ENCODE results near the gene GAB1. TPM values are rescaled to one million over a fixed set of nuclear protein-coding genes. Genes with fewer than 3 reads are reported as not detected.

Gene GAB1
- total RNA-seq, 1 donor from 2014 or later = 7.3 TPM

DNA sequence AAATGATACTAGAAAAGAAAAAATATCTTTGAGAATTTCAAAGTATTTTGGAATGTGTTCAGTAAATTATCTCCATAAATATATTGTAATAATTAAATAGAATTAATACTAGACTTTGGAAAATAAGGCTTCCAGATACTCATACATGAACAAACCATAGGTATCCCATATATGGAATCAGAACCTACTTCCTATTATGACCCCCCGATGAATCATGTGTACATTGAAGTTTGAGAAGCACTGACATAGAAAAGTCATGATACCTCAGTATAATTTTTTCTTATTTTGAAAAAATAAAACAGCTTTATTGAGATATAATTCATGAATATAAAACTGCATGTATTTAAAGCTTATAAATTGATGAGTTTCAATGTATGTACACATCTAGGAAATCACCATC, 149.6 kb downstream of the GAB1 start:
- no peak for DNase-seq (ENCODE audit: low read depth, low spot score)

DNA sequence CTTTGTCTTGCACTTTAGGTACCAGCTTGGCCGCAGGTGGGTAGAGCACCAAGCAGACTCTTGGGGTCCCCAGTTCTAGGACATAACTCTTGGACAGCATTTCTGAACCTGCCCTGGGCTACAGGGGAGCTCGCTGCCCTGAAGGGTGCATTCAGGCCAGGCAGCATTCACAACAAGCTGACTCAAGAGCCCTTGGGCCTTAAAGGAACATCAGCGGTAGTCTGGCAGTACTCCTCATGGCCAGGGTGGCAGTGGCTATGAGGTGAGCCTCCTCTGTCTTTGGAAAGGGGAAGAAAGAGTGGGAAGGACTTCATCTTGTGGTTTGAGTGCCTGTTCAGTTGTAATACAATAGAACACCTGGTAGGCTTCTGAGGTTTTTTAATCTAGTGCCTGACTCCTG, 152.0 kb downstream of the GAB1 start:
- DNase-seq (ENCODE audit: low read depth, low spot score) = no peak

DNA sequence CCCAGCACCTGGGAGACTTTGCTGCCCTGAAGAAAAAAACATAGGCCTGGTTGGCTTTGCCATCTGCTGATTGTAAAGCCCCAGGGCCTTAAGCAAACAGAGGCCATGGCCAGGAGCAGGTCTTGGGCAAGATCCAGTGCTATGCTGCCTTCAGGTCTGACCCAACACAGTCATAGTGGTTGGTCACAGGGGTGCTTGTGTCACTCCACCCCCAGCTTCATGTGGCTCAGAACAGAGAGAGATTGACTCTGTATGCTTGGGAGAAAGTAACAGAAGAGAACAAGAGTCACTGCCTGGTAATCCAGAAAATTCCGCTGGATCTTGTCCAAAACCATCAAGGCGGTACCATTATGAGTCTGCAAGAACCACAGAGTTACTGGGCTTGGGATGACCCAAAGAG, 152.4 kb downstream of the GAB1 start:
- DNase-seq (ENCODE audit: low read depth, low spot score) = no peak

DNA sequence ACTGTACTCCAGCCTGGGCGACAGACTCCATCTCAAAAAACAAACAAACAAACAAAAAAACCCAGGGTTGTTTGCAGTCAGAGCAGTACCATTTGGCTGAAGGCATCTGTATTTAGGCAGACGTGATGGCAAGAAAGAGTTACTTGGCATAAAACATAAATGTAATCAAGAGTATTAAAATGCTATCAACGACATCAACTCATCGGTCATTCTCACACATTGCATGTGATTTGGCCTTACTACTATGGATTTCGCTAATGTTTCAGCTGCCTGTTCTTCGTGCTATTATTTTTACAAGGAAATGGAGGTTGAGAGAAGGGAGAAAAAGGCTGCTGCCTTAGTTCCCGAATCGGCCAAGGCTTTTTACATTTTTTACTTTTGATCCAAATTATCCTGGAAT, 161.3 kb downstream of the GAB1 start:
- DNase-seq (ENCODE audit: low read depth, low spot score) = no peak

DNA sequence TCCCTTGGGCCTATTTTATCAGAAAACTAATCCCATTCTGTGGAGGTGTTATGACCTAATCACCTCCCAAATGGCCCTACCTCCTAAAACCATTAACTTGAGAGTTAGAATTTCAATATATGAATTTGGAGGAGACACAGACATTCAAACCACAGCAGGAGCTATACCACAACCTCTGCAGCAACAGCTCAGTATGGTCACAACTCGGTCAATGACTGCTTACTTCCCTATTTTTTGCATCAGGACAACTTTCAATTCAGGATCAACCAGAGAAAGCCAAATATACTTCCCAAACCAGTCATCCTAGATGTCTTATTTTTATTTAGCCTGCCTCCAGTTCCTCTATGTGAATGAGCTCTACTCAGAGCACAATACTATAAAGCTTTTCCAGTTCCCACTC, 165.6 kb downstream of the GAB1 start:
- DNase-seq (ENCODE audit: low read depth, low spot score) = no peak

DNA sequence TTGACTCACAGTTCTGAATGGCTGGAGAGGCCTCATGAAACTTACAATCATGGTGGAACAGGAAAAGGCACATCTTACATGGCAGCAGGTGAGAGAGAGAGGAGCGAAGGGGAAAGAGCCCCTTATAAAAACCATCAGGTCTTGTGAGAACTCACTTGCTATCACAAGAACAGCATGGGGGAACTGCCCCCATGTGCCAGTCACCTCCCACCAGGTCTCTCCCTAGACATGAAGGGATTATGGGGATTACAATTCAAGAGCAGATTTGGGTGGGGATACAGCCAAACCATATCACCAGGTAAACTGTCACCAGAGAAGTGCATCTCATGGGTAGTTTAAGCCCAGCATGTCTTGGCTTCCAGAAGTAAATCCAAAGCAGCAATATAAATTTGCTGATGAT, 169.4 kb downstream of the GAB1 start:
- no peak for DNase-seq (ENCODE audit: low read depth, low spot score)

DNA sequence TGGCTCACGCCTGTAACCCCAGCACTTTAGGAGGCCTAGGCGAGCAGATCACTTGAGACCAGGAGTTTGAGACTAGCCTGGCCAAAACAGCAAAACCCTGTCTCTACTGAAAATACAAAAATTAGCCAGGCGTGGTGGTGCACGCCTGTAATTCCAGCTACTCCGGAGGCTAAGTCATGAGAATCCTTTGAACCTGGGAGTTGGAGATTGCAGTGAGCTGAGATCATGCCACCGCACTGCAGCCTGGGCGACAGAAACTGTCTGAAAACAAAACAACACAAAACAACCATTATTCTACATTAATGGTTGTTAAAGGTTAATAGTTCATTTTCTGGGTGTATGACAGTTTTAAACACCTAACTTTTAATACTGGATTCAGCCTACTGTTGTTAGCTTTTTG, 175.2 kb downstream of the GAB1 start:
- DNase-seq (ENCODE audit: low read depth, low spot score) = no peak

DNA sequence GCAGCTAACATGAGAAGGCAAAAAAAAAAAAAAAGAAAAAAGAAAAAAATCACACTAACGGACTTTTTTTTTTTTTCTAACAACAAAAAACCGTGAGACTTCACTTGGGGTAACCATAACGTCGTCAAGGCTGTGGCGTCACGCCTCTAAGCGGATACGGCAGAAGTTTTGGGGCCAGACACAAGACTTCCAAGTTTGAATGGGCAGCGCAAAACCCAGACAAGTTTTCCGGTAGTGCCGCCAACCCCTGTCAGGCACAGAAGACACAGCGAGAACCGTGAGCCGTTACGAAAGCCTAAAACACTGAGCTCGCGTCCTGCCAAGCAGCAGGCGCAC, 176.3 kb downstream of the GAB1 start:
- peak; percentile 19 for DNase-seq (ENCODE audit: low read depth, low spot score)

DNA sequence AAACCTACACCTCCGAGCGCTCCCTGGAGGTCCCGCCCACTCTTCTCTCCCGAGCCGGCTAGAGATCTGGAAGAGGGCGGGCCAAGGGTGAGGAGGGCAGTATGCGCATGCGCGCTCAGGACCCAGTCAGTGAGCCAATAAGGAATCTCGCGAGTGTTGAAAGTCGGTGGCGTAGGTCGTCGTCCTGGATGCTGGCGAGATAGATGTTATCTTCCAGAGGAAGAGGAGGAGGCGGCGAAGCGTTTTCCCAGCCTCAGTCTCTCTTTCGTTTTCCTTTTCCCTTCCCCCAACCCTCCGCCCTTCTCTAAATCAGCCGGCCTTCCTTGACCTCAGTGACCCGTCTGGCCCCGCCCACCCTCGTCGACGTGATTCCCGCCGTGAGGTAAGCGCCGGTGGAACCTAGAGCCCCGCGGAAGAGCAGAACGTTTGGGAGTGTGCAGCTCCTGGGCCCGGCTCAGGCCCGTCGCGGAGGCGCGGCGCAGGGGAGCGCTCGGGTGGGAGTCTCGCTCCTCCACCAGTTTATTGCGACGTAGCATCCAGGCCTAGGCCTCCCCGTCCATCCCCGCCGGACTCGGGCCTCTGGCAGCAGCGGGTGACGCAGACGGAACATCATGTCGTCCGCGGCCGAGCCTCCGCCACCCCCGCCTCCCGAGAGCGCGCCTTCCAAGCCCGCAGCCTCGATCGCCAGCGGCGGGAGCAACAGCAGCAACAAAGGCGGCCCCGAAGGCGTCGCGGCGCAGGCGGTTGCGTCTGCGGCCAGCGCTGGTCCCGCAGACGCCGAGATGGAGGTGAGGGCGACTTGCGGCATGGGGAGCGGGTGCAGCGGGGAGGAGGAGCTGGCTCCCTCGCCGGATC, 176.9 kb downstream of the GAB1 start, which contains the start of gene SMARCA5:
TSS of gene SMARCA5 (plus strand) at position 389 of the 855 bp plus-strand sequence. CDS start at position 612, 223 bp downstream.
- DNase-seq (ENCODE audit: low read depth, low spot score) = peak; percentile 94

DNA sequence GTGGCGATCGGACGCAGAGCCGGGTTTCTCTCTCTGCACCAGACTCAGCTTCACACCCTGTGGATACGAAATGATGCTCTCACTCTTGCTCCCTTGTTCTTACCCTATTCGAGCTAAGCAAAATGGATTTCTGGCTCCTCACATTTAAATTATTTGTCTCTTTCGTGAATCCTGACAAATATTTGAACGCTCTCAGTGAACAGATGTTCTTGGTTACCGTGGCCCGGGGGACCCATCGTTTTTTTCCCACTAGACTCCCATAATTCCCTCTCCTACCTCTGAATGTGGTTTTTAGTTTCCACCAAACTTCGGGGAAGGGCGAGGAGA, 177.5 kb downstream of the GAB1 start:
- DNase-seq (ENCODE audit: low read depth, low spot score) = no peak

DNA sequence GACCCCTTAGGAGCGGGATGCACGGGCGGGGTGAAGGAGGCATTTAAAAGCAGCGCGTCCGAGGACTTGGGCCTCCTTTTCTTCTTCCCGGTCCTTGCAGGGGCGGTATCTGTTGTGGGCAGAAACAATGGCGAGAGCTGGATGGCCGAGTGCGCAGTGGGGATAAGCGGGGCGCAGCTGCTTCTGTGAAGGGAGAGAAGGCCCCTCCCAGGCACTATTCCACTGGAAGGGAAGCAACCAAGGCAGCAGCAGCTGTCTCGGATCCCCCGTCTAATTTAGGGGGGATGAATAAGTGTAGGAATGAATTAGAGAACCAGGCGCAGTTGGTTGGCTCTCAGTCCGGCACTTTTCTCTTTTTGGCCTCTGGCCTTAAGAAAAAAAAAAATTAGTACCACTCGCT, 177.8 kb downstream of the GAB1 start:
- peak; percentile 17 for DNase-seq (ENCODE audit: low read depth, low spot score)

DNA sequence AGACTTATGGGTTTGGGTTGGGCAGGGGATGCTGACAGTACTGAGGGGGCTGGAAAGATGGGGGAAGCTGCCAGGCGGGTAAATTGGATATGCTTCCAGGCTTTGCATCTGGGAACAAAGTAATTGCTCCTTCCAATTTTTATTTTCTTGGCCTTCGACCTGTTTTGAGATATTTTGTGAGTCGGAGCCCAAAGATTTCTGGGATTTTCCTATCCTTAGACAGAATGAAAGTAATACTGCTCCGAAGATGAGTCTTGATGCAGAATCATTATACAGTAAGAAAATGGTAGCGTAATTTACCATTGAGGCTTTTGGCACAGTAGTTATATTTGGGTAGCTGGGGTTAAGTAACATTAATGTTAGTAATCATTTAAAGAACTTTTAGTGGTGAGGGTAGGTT, 178.2 kb downstream of the GAB1 start:
- no peak for DNase-seq (ENCODE audit: low read depth, low spot score)

DNA sequence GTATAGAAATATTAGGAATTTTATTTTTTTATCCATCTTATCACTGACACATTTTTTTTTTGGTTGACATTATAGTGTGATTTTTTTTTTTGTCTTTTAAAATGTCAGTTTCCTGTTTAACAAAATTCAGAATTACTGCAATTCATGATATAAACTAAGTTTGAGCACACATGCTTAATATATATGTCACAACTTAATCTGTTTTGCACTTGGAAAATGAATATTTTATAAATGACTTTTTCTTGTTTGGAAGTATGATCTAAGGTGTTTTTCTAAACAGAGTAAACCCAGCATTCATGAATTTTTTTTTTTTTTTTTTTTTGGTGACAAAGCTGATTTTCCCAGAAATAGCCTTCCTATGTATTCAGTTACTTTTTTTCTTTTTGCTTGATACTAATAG, 179.2 kb downstream of the GAB1 start:
- DNase-seq (ENCODE audit: low read depth, low spot score) = no peak

DNA sequence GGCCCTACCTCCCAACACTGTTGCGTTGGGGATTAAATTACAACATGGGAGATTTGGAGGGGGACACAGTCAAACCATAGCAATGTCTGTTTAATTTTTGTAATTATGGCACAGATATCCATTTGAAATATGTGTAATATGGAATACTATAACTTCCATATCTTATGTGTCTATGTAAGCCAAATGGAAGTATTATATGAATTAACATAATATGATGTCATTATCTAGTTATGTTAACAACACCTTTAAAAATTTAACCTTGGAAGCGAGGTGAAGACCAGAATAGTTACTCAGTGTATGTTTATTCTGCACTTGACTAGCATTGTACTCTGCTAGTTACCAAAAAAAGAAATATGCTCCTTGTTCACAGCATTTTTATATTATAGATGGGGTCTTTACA, 181.1 kb downstream of the GAB1 start:
- no peak for DNase-seq (ENCODE audit: low read depth, low spot score)

Other genes with a start within 250 kb of the GAB1 start
- gene USP38, start 152.0 kb upstream of the GAB1 start, total RNA-seq = 19.1 and 28.9 TPM in 2 replicates
- 43.4 and 64.0 TPM in 2 replicates for gene SMARCA5, start 176.8 kb downstream of the GAB1 start, total RNA-seq

Measured in pulmonary artery endothelial cell (primary cell).